ENCODE measurements around the gene RSRC1.

- TF ChIP-seq CTCF (IDR thresholded peaks at IDR 0.05) = no peak
- no peak for TF ChIP-seq POLR2AphosphoS5 (IDR thresholded peaks at IDR 0.05; ENCODE audit: low read depth, low read length)
- TF ChIP-seq REST (IDR thresholded peaks at IDR 0.05; ENCODE audit: insufficient read depth in 1 of 2, low read depth in 2 of 2, low read length in 1 of 2) = no peak
- no peak for TF ChIP-seq TCF7L2 (IDR thresholded peaks at IDR 0.05; ENCODE audit: low read depth, low read length)
- no peak for TF ChIP-seq SIN3A (IDR thresholded peaks at IDR 0.05; ENCODE audit: borderline replicate concordance, insufficient read depth, low read depth, low read length)
These were observed 49.1 kb downstream of the RSRC1 start for GRCh38 chr3:158158969-158159368.
